Measurements from ENCODE around the gene ZNF398. TPM values are rescaled to one million over a fixed set of nuclear protein-coding genes. Genes with fewer than 3 reads are reported as not detected.

The ZNF398 gene
- total and polyA plus RNA-seq, 9 of the 15 experiments (the other 6 are each of a cell fraction or from before 2014, with no cell fraction given) = 4.0 to 18.6 (median 10.4) TPM

DNA sequence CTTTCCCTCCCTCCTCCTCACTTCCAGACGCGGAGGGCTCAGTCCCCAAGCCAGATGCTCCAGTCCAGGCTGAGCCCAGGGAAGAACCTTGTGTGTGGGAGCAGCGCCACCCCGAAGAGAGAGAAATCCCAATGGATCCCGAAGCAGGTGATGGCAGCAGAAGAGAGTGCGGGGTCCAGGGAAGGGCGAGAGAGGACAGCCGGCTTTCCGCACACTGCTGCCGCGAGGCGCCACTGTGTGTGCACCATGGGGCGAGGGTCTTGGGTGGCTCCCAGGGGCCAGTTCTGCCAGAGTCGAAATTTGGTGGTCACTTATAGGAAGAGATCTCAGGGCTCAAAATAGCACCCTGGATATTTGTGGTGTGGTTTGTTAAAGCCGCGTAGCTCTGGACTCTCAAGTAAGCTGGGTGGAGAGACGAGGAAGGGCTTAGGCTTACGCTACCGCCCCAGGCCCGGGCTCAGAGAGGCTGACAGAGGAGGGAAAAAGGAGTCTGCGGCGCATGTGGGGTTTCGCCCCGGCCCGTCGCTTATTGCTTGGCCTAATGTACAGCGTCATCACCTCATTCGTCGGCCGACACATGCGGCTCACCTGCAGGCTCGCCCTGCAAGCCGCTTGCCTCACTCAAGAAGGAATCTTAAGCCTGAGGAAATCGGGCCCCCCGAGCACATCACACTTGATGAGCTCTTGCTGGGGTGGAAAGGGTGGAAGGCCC lies 60.2 kb downstream of the ZNF398 start:
- TF ChIP-seq NCOR1 (IDR thresholded peaks at IDR 0.05) (no peak), PTRF (tag; IDR thresholded peaks at IDR 0.05) (no peak), POLR2G (IDR thresholded peaks at IDR 0.05; ENCODE audit: low read depth, low read length) (peak; percentile 50; the same call in 1 of the 2 replicates), HDAC3 (IDR thresholded peaks at IDR 0.05; ENCODE audit: borderline replicate concordance, partially characterized antibody) (no peak), TFAM (CRISPR knock-in tag; conservative IDR thresholded peaks at IDR 0.05) (no peak)
- Histone ChIP-seq H2AFZ (ENCODE audit: low read depth, low read length) (no peak overlapping the region), H3K9me1 (ENCODE audit: control insufficient read depth, insufficient read depth, low read length) (no peaks in the 10 kb centered on the region), H3K4me3 (no peak overlapping the region), H3K79me2 (ENCODE audit: control insufficient read depth, insufficient read depth, low read length) (peaks cover 21% of the 10 kb centered on the region), H3K9ac (ENCODE audit: insufficient read depth in 1 of 2, low read depth in 2 of 2, low read length in 2 of 2) (peak overlapping the region in 1 of 2 experiments; percentile 15; a peak in 1 of 4 replicates), H3K27me3 (ENCODE audit: control insufficient read depth in 2 of 2, insufficient read depth in 2 of 2, low read length in 2 of 2) (no peaks in the 10 kb centered on the region), H3K4me1 (replicated peaks in 1 of 2; ENCODE audit: control insufficient read depth in 2 of 2, insufficient read depth in 2 of 2, low read length in 2 of 2) (0 out of 5 replicates have a peak, but pooled peaks cover 0 to 2% of the 10 kb centered on the region in 2 experiments), H3K36me3 (ENCODE audit: control insufficient read depth, insufficient read depth, low read length) (peaks cover 91% of the 10 kb centered on the region), H4K20me1 (replicated peaks; ENCODE audit: control insufficient read depth, insufficient read depth, low read length) (peaks cover 6% of the 10 kb centered on the region), H3K9me3 (replicated peaks; ENCODE audit: control insufficient read depth, insufficient read depth, low read depth, low read length) (no peaks in the 10 kb centered on the region), H3K27ac (ENCODE audit: extremely low read depth, low read depth, low read length) (no peak overlapping the region), H3K4me2 (ENCODE audit: insufficient read depth, low read length) (no peak overlapping the region)
- ChIA-PET CTCF (ENCODE audit: low intra/inter-chr PET ratio) (no interaction called here), POLR2A (interaction anchor here (0.9 to 2.3 kb wide), 5 partner anchors 9 to 41 kb away, joined by 3 to 18 read pairs (median 3); partner anchors contain the start of gene ZNF282)
- intact Hi-C loops (cut with micrococcal nuclease) = no loop called here
- no TSS peak for BruUV-seq (replicated peaks)
- no peak for FAIRE-seq
- in situ Hi-C loops (cut with MboI) = no loop called here
- ATAC-seq = no peak
- 88% methylated on average over 33 of the region's 35 CpGs for WGBS (ENCODE audit: insufficient coverage, low coverage, missing lambda C conversion rate)
- no peak for DNase-seq (ENCODE audit: extremely low read depth in 1 of 4, low spot score in 3 of 4)

Measured in K562 (cell line).